Neuronal stem cell (in vitro differentiated cells): ENCODE results near the gene KCNK3.
"Not testable (repeated sequence)": the region's sequence is repeated elsewhere in the genome, so short reads cannot be mapped to it uniquely, and the experiment has no call there.

Source experiments
- DNase-seq: peaks from one replicate; pipeline ENCODE4 v3.0.0-alpha.2; 2013; ENCODE audit warnings: low spot score
- H2AFZ ChIP-seq: one replicate; pipeline ENCODE4 v1.6.1; 2013; ENCODE audit warnings: mild to moderate bottlenecking, low read length, inconsistent platforms
- H2AK5ac ChIP-seq: 2 replicates; pipeline ENCODE4 v1.6.1; 2013; ENCODE audit warnings: low read depth, mild to moderate bottlenecking, inconsistent platforms, low read length, moderate library complexity, mixed read lengths
- H2BK120ac ChIP-seq: 2 replicates; pipeline ENCODE4 v1.6.1; 2013; ENCODE audit warnings: low read depth, mild to moderate bottlenecking, inconsistent platforms, low read length, moderate library complexity, mixed read lengths
- H2BK12ac ChIP-seq: one replicate; pipeline ENCODE4 v1.6.1; 2013; ENCODE audit warnings: low read length, inconsistent platforms
- H2BK15ac ChIP-seq: 2 replicates; pipeline ENCODE4 v1.6.1; 2013; ENCODE audit warnings: mild to moderate bottlenecking, low read length, inconsistent platforms, mixed read lengths
- H2BK5ac ChIP-seq: one replicate; pipeline ENCODE4 v1.6.1; 2013; ENCODE audit warnings: inconsistent platforms, mild to moderate bottlenecking, low read length, moderate library complexity
- H3K14ac ChIP-seq: one replicate; pipeline ENCODE4 v1.6.1; 2013; ENCODE audit warnings: low read length, inconsistent platforms
- H3K18ac ChIP-seq: 2 replicates; pipeline ENCODE4 v1.6.1; 2013; ENCODE audit warnings: low read length, inconsistent platforms
- H3K23ac ChIP-seq: 2 replicates; pipeline ENCODE4 v1.6.1; 2013; ENCODE audit warnings: low read depth, mild to moderate bottlenecking, mixed read lengths, low read length, inconsistent platforms; ENCODE audit not compliant: poor library complexity
- H3K27ac ChIP-seq: replicated peaks from 3 replicates; pipeline ENCODE4 v1.5.1; 2013; ENCODE audit warnings: low read length, inconsistent platforms
- H3K27me3 ChIP-seq, 3 experiments: 2 replicates each; pipeline ENCODE4 v1.6.1; 2013; ENCODE audit warnings: low read length in 3 of 3, mild to moderate bottlenecking in 2 of 3, inconsistent platforms in 1 of 3, low read depth in 1 of 3, mixed read lengths in 1 of 3, moderate library complexity in 1 of 3; ENCODE audit not compliant: control insufficient read depth in 3 of 3, insufficient read depth in 3 of 3
- H3K36me3 ChIP-seq, 2 donors: replicated peaks in 1 of 2; 2 replicates each; pipeline ENCODE4 v1.6.1; 2013; ENCODE audit warnings: low read length in 2 of 2; ENCODE audit not compliant: control insufficient read depth in 2 of 2, insufficient read depth in 2 of 2
- H3K4ac ChIP-seq: 2 replicates; pipeline ENCODE4 v1.6.1; 2013; ENCODE audit warnings: inconsistent platforms, mild to moderate bottlenecking, low read length, moderate library complexity
- H3K4me1 ChIP-seq, 2 donors: 1 replicate in 1 of 2; 2 replicates in 1 of 2; pipeline ENCODE4 v1.6.1; 2013; ENCODE audit warnings: low read length in 2 of 2, low read depth in 1 of 2; ENCODE audit not compliant: control insufficient read depth in 2 of 2, insufficient read depth in 1 of 2
- H3K4me2 ChIP-seq: one replicate; pipeline ENCODE4 v1.6.1; 2013; ENCODE audit warnings: mild to moderate bottlenecking, low read length, inconsistent platforms; ENCODE audit not compliant: insufficient read depth, poor library complexity, severe bottlenecking
- H3K4me3 ChIP-seq, 2 donors: 2 replicates each; pipeline ENCODE4 v1.5.1; 2013; ENCODE audit warnings: low read length in 2 of 2, mild to moderate bottlenecking in 2 of 2, inconsistent platforms in 1 of 2, moderate library complexity in 1 of 2
- H3K79me1 ChIP-seq: one replicate; pipeline ENCODE4 v1.6.1; 2013; ENCODE audit warnings: low read depth, mild to moderate bottlenecking, inconsistent platforms, low read length, moderate library complexity
- H3K9ac ChIP-seq: one replicate; pipeline ENCODE4 v1.6.1; 2013; ENCODE audit warnings: mild to moderate bottlenecking, low read depth, low read length, inconsistent platforms; ENCODE audit not compliant: poor library complexity
- H3K9me3 ChIP-seq, 2 donors: replicated peaks in 1 of 2; 2 replicates each; pipeline versions ENCODE3 to v1.6.1; 2013; ENCODE audit warnings: low read length in 2 of 2, mild to moderate bottlenecking in 2 of 2, inconsistent platforms in 1 of 2, low read depth in 1 of 2, mixed read lengths in 1 of 2, moderate library complexity in 1 of 2; ENCODE audit not compliant: control insufficient read depth in 2 of 2, insufficient read depth in 1 of 2
- H4K8ac ChIP-seq: one replicate; pipeline ENCODE4 v1.6.1; 2013; ENCODE audit warnings: low read depth, mild to moderate bottlenecking, inconsistent platforms, low read length, moderate library complexity
- H4K91ac ChIP-seq: one replicate; pipeline ENCODE4 v1.6.1; 2013; ENCODE audit warnings: low read length, low read depth, mild to moderate bottlenecking, inconsistent platforms; ENCODE audit not compliant: poor library complexity
- WGBS, 2 donors: extraction: QIAGEN DNeasy Blood & Tissue Kit; methylation state at CpG; one replicate each; pipeline ENCODE4 v1.1.7; 2013; ENCODE audit warnings: missing lambda C conversion rate in 2 of 2, mixed read lengths in 1 of 2; ENCODE audit not compliant: insufficient read length in 2 of 2, insufficient replicate concordance in 1 of 2; ENCODE audit errors: extremely low coverage in 2 of 2; 5-methylcytosine and 5-hydroxymethylcytosine counted together

Gene KCNK3

DNA sequence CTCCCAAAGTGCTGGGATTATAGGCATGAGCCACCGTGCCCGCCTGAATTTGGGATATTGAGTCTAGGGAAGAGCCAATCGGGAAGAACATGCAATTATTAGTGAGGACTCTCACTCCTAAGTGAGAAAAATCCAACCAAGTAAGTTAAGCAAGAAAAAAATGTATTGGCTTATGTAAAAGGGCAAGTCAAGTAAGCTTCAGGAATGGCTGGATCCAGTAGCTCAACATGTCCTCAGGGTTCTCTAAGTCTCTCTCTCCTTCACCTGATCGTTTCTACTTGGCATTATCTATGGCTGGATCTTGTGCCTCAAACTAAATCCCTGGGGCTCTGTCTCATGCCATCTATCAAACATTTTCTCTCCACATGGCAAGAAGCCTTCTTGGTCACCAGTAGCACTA lies 35.3 kb upstream of the KCNK3 start:
- Histone ChIP-seq H3K23ac (no peak overlapping the region), H2BK12ac (no peak overlapping the region), H3K27ac (no peak overlapping the region), H2AFZ (no peak overlapping the region), H3K79me1 (no peaks in the 10 kb centered on the region), H3K4me1 (peaks cover 0 to 9% of the 10 kb centered on the region in 2 donors), H3K4ac (no peak overlapping the region), H3K27me3 (no peaks in the 10 kb centered on the region), H3K9ac (no peak overlapping the region), H2BK5ac (no peak overlapping the region), H2BK15ac (no peak overlapping the region), H4K91ac (no peak overlapping the region), H3K4me3 (no peak overlapping the region), H2AK5ac (no peak overlapping the region), H2BK120ac (no peak overlapping the region), H3K18ac (no peak overlapping the region), H3K36me3 (no peaks in the 10 kb centered on the region), H4K8ac (no peak overlapping the region), H3K9me3 (peaks cover 0 to 4% of the 10 kb centered on the region in 2 donors), H3K14ac (no peak overlapping the region), H3K4me2 (no peak overlapping the region)
- no peak for DNase-seq
- no CpG with 5 or more reads among the region's 4 CpGs for WGBS, 2 donors

DNA sequence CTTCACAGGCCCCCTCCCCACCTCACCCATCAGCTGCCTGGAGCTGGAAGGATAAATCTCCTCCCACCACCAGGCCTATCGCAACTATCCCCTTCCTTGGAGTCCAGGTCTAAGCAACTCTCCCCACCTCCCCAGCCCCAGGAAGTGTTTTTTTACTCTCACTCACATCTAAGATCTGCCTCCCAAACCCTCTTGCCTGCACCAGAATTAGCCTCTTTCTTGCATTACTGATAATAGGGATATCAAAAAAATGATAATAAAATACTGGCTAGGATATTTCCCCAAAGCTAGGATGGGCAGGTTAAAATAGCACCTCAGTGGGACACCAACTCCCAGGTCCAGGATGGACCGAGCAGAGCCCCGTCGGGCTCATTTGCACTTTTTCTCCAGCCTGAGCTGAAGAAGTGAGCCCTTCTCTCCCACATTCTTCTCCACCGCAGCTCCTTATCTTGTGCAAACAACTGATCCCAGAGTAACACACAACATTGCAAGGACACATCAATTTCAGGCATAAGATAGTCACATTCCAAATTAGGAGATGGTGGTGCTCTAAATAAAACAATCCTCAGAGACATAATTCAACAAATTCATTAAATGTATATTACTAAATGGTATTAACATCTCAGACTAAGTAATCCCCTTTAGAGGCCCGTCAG lies 33.7 kb upstream of the KCNK3 start:
- no peak overlapping the region for H3K4me2 ChIP-seq
- H3K18ac ChIP-seq: no peak overlapping the region
- H4K8ac ChIP-seq: no peak overlapping the region
- WGBS, 2 donors: no CpG with 5 or more reads among the region's 6 CpGs
- H4K91ac ChIP-seq: no peak overlapping the region
- no peak overlapping the region for H2BK12ac ChIP-seq
- H3K4me3 ChIP-seq: no peak overlapping the region
- no peak overlapping the region for H3K14ac ChIP-seq
- H3K4ac ChIP-seq: no peak overlapping the region
- H3K27me3 ChIP-seq: no peaks in the 10 kb centered on the region
- H3K9ac ChIP-seq: no peak overlapping the region
- no peak overlapping the region for H2BK15ac ChIP-seq
- H3K36me3 ChIP-seq: no peaks in the 10 kb centered on the region
- no peak for DNase-seq
- H2AK5ac ChIP-seq: no peak overlapping the region
- H2BK120ac ChIP-seq: no peak overlapping the region
- no peaks in the 10 kb centered on the region for H3K79me1 ChIP-seq
- no peak overlapping the region for H2BK5ac ChIP-seq
- H2AFZ ChIP-seq: no peak overlapping the region
- H3K27ac ChIP-seq: no peak overlapping the region
- H3K9me3 ChIP-seq: peaks cover 0 to 4% of the 10 kb centered on the region in 2 donors
- peaks cover 0 to 7% of the 10 kb centered on the region in 2 donors for H3K4me1 ChIP-seq
- H3K23ac ChIP-seq: no peak overlapping the region

GRCh38 chr2:26660363-26660962 lies 32.1 kb upstream of the KCNK3 start:
- Histone ChIP-seq H2AFZ (no peak overlapping the region), H2AK5ac (no peak overlapping the region), H2BK120ac (no peak overlapping the region), H3K14ac (no peak overlapping the region), H3K36me3 (no peaks in the 10 kb centered on the region), H2BK12ac (no peak overlapping the region), H3K23ac (no peak overlapping the region), H2BK15ac (no peak overlapping the region), H3K4me2 (no peak overlapping the region), H2BK5ac (no peak overlapping the region), H3K4ac (no peak overlapping the region), H3K4me3 (no peak overlapping the region), H3K27me3 (no peaks in the 10 kb centered on the region), H3K79me1 (no peaks in the 10 kb centered on the region), H3K18ac (no peak overlapping the region), H3K9me3 (peaks cover 0 to 4% of the 10 kb centered on the region in 2 donors), H3K9ac (no peak overlapping the region), H3K4me1 (peaks cover 0 to 3% of the 10 kb centered on the region in 2 donors), H3K27ac (no peak overlapping the region), H4K8ac (no peak overlapping the region), H4K91ac (no peak overlapping the region)
- DNase-seq: no peak
- no CpG with 5 or more reads among the region's 1 CpG for WGBS, 2 donors

GRCh38 chr2:26665296-26665695 lies 27.2 kb upstream of the KCNK3 start:
- H3K14ac ChIP-seq, H4K91ac ChIP-seq, H3K23ac ChIP-seq, H3K4me3 ChIP-seq, H3K4me2 ChIP-seq, H2BK12ac ChIP-seq, H3K27ac ChIP-seq, H3K18ac ChIP-seq, DNase-seq, H3K79me1 ChIP-seq, H4K8ac ChIP-seq, H2BK5ac ChIP-seq, H2AFZ ChIP-seq, H3K4ac ChIP-seq, H2BK15ac ChIP-seq, H2BK120ac ChIP-seq, H3K4me1 ChIP-seq, H2AK5ac ChIP-seq, H3K9ac ChIP-seq, H3K36me3 ChIP-seq, H3K9me3 ChIP-seq: not testable (repeated sequence)
- no CpG with 5 or more reads among the region's 21 CpGs for WGBS, 2 donors
- peaks cover 0 to 14% (median 0%) of the 10 kb centered on the region in 3 experiments for H3K27me3 ChIP-seq
